ENCODE results near the gene UBE2H.

UBE2H gene

GRCh38 chr7:129793506-129794310, 159.1 kb downstream of the UBE2H start:
- no peak overlapping the region for H3K4me2 ChIP-seq (ENCODE audit: low read depth, low read length)
- no peak overlapping the region for H3K4me3 ChIP-seq (ENCODE audit: low read length)
- no peaks in the 10 kb centered on the region for H3K4me1 ChIP-seq (ENCODE audit: low read length)
- no peak overlapping the region for H2AFZ ChIP-seq (ENCODE audit: low read length)
- no peaks in the 10 kb centered on the region for H3K27me3 ChIP-seq (replicated peaks; ENCODE audit: insufficient read depth, low read length)
- H3K27ac ChIP-seq (ENCODE audit: low read length): no peak overlapping the region
- TF ChIP-seq EZH2phosphoT487 (IDR thresholded peaks at IDR 0.05; ENCODE audit: low read length) (no peak), CTCF (IDR thresholded peaks at IDR 0.05; ENCODE audit: low read length) (no peak), EZH2 (optimal IDR thresholded peaks at IDR 0.05; ENCODE audit: low read depth, low read length) (no peak)
- no peaks in the 10 kb centered on the region for H3F3A ChIP-seq (ENCODE audit: insufficient read depth, low read length)
- DNase-seq: no peak
- no peak overlapping the region for H3K9ac ChIP-seq (ENCODE audit: low read length)
- H3K79me2 ChIP-seq (ENCODE audit: low read length): no peaks in the 10 kb centered on the region
- no peaks in the 10 kb centered on the region for H4K20me1 ChIP-seq (ENCODE audit: insufficient read depth, low read length)
- H3K36me3 ChIP-seq (replicated peaks; ENCODE audit: insufficient read depth, low read length): no peaks in the 10 kb centered on the region
- no peaks in the 10 kb centered on the region for H3K9me3 ChIP-seq (replicated peaks; ENCODE audit: insufficient read depth, low read length)
- no peaks in the 10 kb centered on the region for H3K9me2 ChIP-seq (replicated peaks; ENCODE audit: insufficient read depth, low read length)

GRCh38 chr7:129792721-129793120, 160.0 kb downstream of the UBE2H start:
- Histone ChIP-seq H2AFZ (ENCODE audit: low read length) (no peak overlapping the region), H3K9me3 (replicated peaks; ENCODE audit: insufficient read depth, low read length) (no peaks in the 10 kb centered on the region), H3K4me3 (ENCODE audit: low read length) (no peak overlapping the region), H3K27me3 (replicated peaks; ENCODE audit: insufficient read depth, low read length) (no peaks in the 10 kb centered on the region), H3K9me2 (replicated peaks; ENCODE audit: insufficient read depth, low read length) (no peaks in the 10 kb centered on the region), H4K20me1 (ENCODE audit: insufficient read depth, low read length) (no peaks in the 10 kb centered on the region), H3K4me2 (ENCODE audit: low read depth, low read length) (no peak overlapping the region), H3K79me2 (ENCODE audit: low read length) (no peaks in the 10 kb centered on the region), H3K36me3 (replicated peaks; ENCODE audit: insufficient read depth, low read length) (no peaks in the 10 kb centered on the region), H3K27ac (ENCODE audit: low read length) (no peak overlapping the region), H3F3A (ENCODE audit: insufficient read depth, low read length) (no peaks in the 10 kb centered on the region), H3K4me1 (ENCODE audit: low read length) (no peaks in the 10 kb centered on the region), H3K9ac (ENCODE audit: low read length) (no peak overlapping the region)
- TF ChIP-seq CTCF (IDR thresholded peaks at IDR 0.05; ENCODE audit: low read length) (no peak), EZH2phosphoT487 (IDR thresholded peaks at IDR 0.05; ENCODE audit: low read length) (no peak), EZH2 (optimal IDR thresholded peaks at IDR 0.05; ENCODE audit: low read depth, low read length) (no peak)
- DNase-seq: no peak

GRCh38 chr7:129790136-129790535, 162.6 kb downstream of the UBE2H start:
- Histone ChIP-seq H3K9me3 (replicated peaks; ENCODE audit: insufficient read depth, low read length) (no peaks in the 10 kb centered on the region), H3K27me3 (replicated peaks; ENCODE audit: insufficient read depth, low read length) (peaks cover 10% of the 10 kb centered on the region), H3K36me3 (replicated peaks; ENCODE audit: insufficient read depth, low read length) (no peaks in the 10 kb centered on the region), H3K9me2 (replicated peaks; ENCODE audit: insufficient read depth, low read length) (no peaks in the 10 kb centered on the region), H3K4me1 (ENCODE audit: low read length) (peaks cover 4% of the 10 kb centered on the region; the same call in 1 of the 2 replicates), H3F3A (ENCODE audit: insufficient read depth, low read length) (0 out of 2 replicates have a peak, but pooled peaks cover 3% of the 10 kb centered on the region), H3K4me2 (ENCODE audit: low read depth, low read length) (no peak overlapping the region), H3K4me3 (ENCODE audit: low read length) (no peak overlapping the region), H3K27ac (ENCODE audit: low read length) (no peak overlapping the region), H4K20me1 (ENCODE audit: insufficient read depth, low read length) (no peaks in the 10 kb centered on the region), H3K79me2 (ENCODE audit: low read length) (no peaks in the 10 kb centered on the region), H2AFZ (ENCODE audit: low read length) (no peak overlapping the region), H3K9ac (ENCODE audit: low read length) (no peak overlapping the region)
- TF ChIP-seq EZH2 (optimal IDR thresholded peaks at IDR 0.05; ENCODE audit: low read depth, low read length) (no peak), EZH2phosphoT487 (IDR thresholded peaks at IDR 0.05; ENCODE audit: low read length) (no peak), CTCF (IDR thresholded peaks at IDR 0.05; ENCODE audit: low read length) (no peak)
- DNase-seq: no peak

All from MM.1S (cell line).